ENCODE data around the gene ACOT8.

DNA sequence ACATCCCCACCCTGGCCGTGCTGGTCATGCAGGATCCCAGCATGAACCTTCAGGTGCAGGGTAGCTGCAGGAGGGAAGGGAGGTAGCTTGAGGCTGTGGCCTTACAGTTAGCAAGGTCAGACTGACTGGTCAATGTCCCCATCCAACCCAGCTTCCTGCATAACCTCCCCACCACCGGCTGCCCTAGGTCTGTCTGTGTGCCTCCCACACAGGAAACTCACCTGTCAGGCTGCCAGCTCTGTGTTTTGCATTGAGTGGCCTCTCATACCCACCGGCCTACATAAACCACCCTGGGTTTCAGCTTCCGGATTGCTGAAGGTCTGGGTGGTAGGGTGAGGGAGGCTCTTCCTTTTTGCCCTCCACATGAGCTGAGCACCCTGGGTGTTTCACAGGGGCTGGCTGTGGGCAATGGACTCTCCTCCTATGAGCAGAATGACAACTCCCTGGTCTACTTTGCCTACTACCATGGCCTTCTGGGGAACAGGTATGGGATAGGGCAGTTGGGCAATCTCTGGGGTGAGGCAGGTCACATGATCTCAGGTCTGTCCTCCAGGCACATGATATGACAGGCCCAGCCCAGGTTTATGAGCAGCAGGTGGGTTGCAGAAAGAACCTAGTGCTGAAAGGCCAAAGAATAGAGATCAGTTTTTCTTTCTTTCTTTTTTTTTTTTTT lies 35.8 kb upstream of the ACOT8 start:
- TF ChIP-seq, protein P1, sequence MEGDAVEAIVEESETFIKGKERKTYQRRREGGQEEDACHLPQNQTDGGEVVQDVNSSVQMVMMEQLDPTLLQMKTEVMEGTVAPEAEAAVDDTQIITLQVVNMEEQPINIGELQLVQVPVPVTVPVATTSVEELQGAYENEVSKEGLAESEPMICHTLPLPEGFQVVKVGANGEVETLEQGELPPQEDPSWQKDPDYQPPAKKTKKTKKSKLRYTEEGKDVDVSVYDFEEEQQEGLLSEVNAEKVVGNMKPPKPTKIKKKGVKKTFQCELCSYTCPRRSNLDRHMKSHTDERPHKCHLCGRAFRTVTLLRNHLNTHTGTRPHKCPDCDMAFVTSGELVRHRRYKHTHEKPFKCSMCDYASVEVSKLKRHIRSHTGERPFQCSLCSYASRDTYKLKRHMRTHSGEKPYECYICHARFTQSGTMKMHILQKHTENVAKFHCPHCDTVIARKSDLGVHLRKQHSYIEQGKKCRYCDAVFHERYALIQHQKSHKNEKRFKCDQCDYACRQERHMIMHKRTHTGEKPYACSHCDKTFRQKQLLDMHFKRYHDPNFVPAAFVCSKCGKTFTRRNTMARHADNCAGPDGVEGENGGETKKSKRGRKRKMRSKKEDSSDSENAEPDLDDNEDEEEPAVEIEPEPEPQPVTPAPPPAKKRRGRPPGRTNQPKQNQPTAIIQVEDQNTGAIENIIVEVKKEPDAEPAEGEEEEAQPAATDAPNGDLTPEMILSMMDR (IDR thresholded peaks at IDR 0.05), result no peak
- no peak for TF ChIP-seq POLR2A (IDR thresholded peaks at IDR 0.05)
